H1 (cell line): ENCODE measurements around the gene NBPF1. TPM values are rescaled to one million over a fixed set of nuclear protein-coding genes. Genes with fewer than 3 reads are reported as not detected.
"Not testable (repeated sequence)": the region's sequence is repeated elsewhere in the genome, so short reads cannot be mapped to it uniquely, and the experiment has no call there.

Experiments
- CTCF ChIA-PET: fragments of 300-600 bp; sonication (Branson Sonifier 250); formaldehyde crosslinking; loops from one replicate; lab custom pipeline; 2021; ENCODE audit not compliant: partially characterized antibody; lab: Charles Lee
- POLR2A ChIA-PET: fragments of 300-600 bp; sonication (Branson Sonifier 250); formaldehyde crosslinking; loops from one replicate; lab custom pipeline; 2021; ENCODE audit warnings: inconsistent platforms; ENCODE audit not compliant: partially characterized antibody; lab: Charles Lee
- DNase-seq, 2 experiments: peaks; one replicate each; pipeline versions ENCODE4 v3.0.0 to v3.0.0-alpha.2; 2010 to 2022; ENCODE audit warnings: low spot score in 2 of 2, low read depth in 1 of 2, mixed read lengths in 1 of 2
- FAIRE-seq: peaks from 2 replicates; lab custom pipeline; 2011; peaks lifted over from hg19 to GRCh38; lab: Jason Lieb, UNC
- H2AFZ ChIP-seq: 2 replicates; pipeline ENCODE4 v1.8.1; 2012; ENCODE audit warnings: low read length, inconsistent platforms
- H2AK5ac ChIP-seq: 2 replicates; pipeline ENCODE4 v1.6.1; 2013; ENCODE audit warnings: low read depth, low read length
- H2BK120ac ChIP-seq: replicated peaks from 2 replicates; pipeline ENCODE3; 2013; ENCODE audit warnings: low read depth, low read length, inconsistent platforms
- H2BK12ac ChIP-seq: 2 replicates; pipeline ENCODE4 v1.6.1; 2013; ENCODE audit warnings: low read depth, low read length
- H2BK15ac ChIP-seq: 2 replicates; pipeline ENCODE4 v1.6.1; 2013; ENCODE audit warnings: low read length
- H2BK20ac ChIP-seq: 2 replicates; pipeline ENCODE4 v1.6.1; 2013; ENCODE audit warnings: low read length
- H2BK5ac ChIP-seq: 2 replicates; pipeline ENCODE4 v1.6.1; 2013; ENCODE audit warnings: low read depth, low read length
- H3K14ac ChIP-seq: 2 replicates; pipeline ENCODE4 v1.6.1; 2013; ENCODE audit warnings: inconsistent platforms; ENCODE audit not compliant: insufficient read length
- H3K18ac ChIP-seq: 2 replicates; pipeline ENCODE4 v1.6.1; 2013; ENCODE audit warnings: low read length; ENCODE audit errors: extremely low read depth
- H3K23ac ChIP-seq: 2 replicates; pipeline ENCODE4 v1.6.1; 2013; ENCODE audit warnings: inconsistent platforms; ENCODE audit not compliant: insufficient read length
- H3K23me2 ChIP-seq: 2 replicates; pipeline ENCODE4 v1.6.1; 2013; ENCODE audit warnings: low read depth, low read length
- H3K27ac ChIP-seq: 2 replicates; pipeline ENCODE4 v1.6.1; 2011; ENCODE audit warnings: low read depth, low read length, inconsistent platforms
- H3K27me3 ChIP-seq, 4 experiments: replicated peaks in 1 of 4; 1 replicate in 1 of 4; 2 replicates in 3 of 4; pipeline versions ENCODE4 v1.6.1 to v1.8.1; 2011 to 2013; ENCODE audit warnings: low read length in 3 of 4, mild to moderate bottlenecking in 3 of 4, inconsistent platforms in 2 of 4, mixed read lengths in 2 of 4, moderate library complexity in 1 of 4; ENCODE audit not compliant: control insufficient read depth in 3 of 4, insufficient read depth in 3 of 4; ENCODE audit errors: extremely low read depth in 1 of 4
- H3K36me3 ChIP-seq, 4 experiments: 2 replicates each; pipeline versions ENCODE4 v1.6.1 to v1.8.1; 2011 to 2013; ENCODE audit warnings: mild to moderate bottlenecking in 4 of 4, low read length in 3 of 4, moderate library complexity in 2 of 4, control low read depth in 1 of 4, inconsistent platforms in 1 of 4; ENCODE audit not compliant: insufficient read depth in 4 of 4, control insufficient read depth in 2 of 4
- H3K4ac ChIP-seq: replicated peaks from 2 replicates; pipeline ENCODE3; 2013; ENCODE audit warnings: low read length, low read depth, mixed read lengths, inconsistent platforms; ENCODE audit not compliant: insufficient read length
- H3K4me1 ChIP-seq, 4 experiments: replicated peaks in 1 of 4; 1 replicate in 1 of 4; 2 replicates in 3 of 4; pipeline versions ENCODE4 v1.6.1 to v1.8.1; 2011 to 2013; ENCODE audit warnings: low read length in 3 of 4, inconsistent platforms in 2 of 4, mixed read lengths in 1 of 4; ENCODE audit not compliant: insufficient read depth in 4 of 4, control insufficient read depth in 3 of 4
- H3K4me2 ChIP-seq, 2 experiments: 2 replicates each; pipeline versions ENCODE4 v1.6.1 to v1.8.1; 2011 to 2013; ENCODE audit warnings: low read depth in 2 of 2, low read length in 2 of 2, control low read depth in 1 of 2, inconsistent platforms in 1 of 2, mild to moderate bottlenecking in 1 of 2; ENCODE audit not compliant: insufficient read depth in 1 of 2
- H3K4me3 ChIP-seq, 4 experiments: fragments of 200-600, 300-600 bp in 1 of 4; sonication (generic), shearing (Covaris generic), sonication (Bioruptor Twin) in 1 of 4; 2 replicates each; pipeline versions ENCODE4 v1.5.1 to v1.8.1; 2011 to 2016; ENCODE audit warnings: low read length in 4 of 4, low read depth in 3 of 4, control low read depth in 2 of 4, inconsistent platforms in 2 of 4, mild to moderate bottlenecking in 2 of 4, mixed read lengths in 1 of 4, moderate library complexity in 1 of 4; ENCODE audit not compliant: insufficient read depth in 2 of 4; ENCODE audit errors: extremely low read depth in 1 of 4
- H3K56ac ChIP-seq: replicated peaks from 2 replicates; pipeline ENCODE3; 2013; ENCODE audit warnings: low read depth, mild to moderate bottlenecking, mixed read lengths, low read length, inconsistent platforms; ENCODE audit not compliant: insufficient read length
- H3K79me1 ChIP-seq: 2 replicates; pipeline ENCODE4 v1.6.1; 2013; ENCODE audit warnings: low read depth, low read length, control low read depth
- H3K79me2 ChIP-seq, 2 experiments: 2 replicates each; pipeline versions ENCODE4 v1.6.1 to v1.8.1; 2012 to 2013; ENCODE audit warnings: low read length in 2 of 2, mild to moderate bottlenecking in 2 of 2, inconsistent platforms in 1 of 2; ENCODE audit not compliant: insufficient read depth in 2 of 2, control insufficient read depth in 1 of 2
- H3K9ac ChIP-seq, 4 experiments: replicated peaks in 1 of 4; 1 replicate in 1 of 4; 2 replicates in 3 of 4; pipeline versions ENCODE4 v1.6.1 to v1.8.1; 2011 to 2013; ENCODE audit warnings: low read depth in 3 of 4, low read length in 3 of 4, control low read depth in 2 of 4, mild to moderate bottlenecking in 2 of 4, moderate library complexity in 2 of 4, inconsistent platforms in 1 of 4; ENCODE audit errors: extremely low read depth in 1 of 4
- H3K9me3 ChIP-seq, 2 experiments: 2 replicates each; pipeline versions ENCODE4 v1.6.1 to v1.8.1; 2012 to 2013; ENCODE audit warnings: mild to moderate bottlenecking in 2 of 2, moderate library complexity in 2 of 2, control low read depth in 1 of 2, inconsistent platforms in 1 of 2, low read depth in 1 of 2, low read length in 1 of 2, mixed read lengths in 1 of 2; ENCODE audit not compliant: insufficient read depth in 2 of 2
- H4K20me1 ChIP-seq, 2 experiments: replicated peaks in 1 of 2; 2 replicates each; pipeline versions ENCODE3 to v1.8.1; 2011 to 2013; ENCODE audit warnings: inconsistent platforms in 2 of 2, low read length in 2 of 2, mild to moderate bottlenecking in 1 of 2; ENCODE audit not compliant: insufficient read depth in 2 of 2, control insufficient read depth in 1 of 2
- H4K5ac ChIP-seq: 2 replicates; pipeline ENCODE4 v1.6.1; 2013; ENCODE audit warnings: low read length, low read depth, mixed read lengths, inconsistent platforms; ENCODE audit not compliant: insufficient read length
- H4K8ac ChIP-seq: 2 replicates; pipeline ENCODE4 v1.8.0; 2013; ENCODE audit warnings: mild to moderate bottlenecking, moderate library complexity, low read length, inconsistent platforms; ENCODE audit not compliant: insufficient read depth; ENCODE audit errors: extremely low read depth
- H4K91ac ChIP-seq: replicated peaks from 2 replicates; pipeline ENCODE3; 2013; ENCODE audit warnings: low read length, mixed read lengths, inconsistent platforms; ENCODE audit not compliant: insufficient read length
- WGBS, 2 experiments: shearing (Covaris generic) in 1 of 2; methylation state at CpG; one replicate each; pipeline versions ENCODE4 v1.1.6 to v1.1.7; 2013 to 2015; ENCODE audit warnings: low lambda C conversion rate in 2 of 2, mixed read lengths in 2 of 2, inconsistent platforms in 1 of 2, low coverage in 1 of 2, missing lambda C conversion rate in 1 of 2; ENCODE audit not compliant: insufficient replicate concordance in 2 of 2, insufficient coverage in 1 of 2, insufficient read length in 1 of 2; ENCODE audit errors: extremely low coverage in 1 of 2, missing lambda C conversion rate in 1 of 2; 5-methylcytosine and 5-hydroxymethylcytosine counted together
- polyA plus RNA-seq, 7 experiments: library from polyadenylated mRNA; depleted of rRNA in 3 of 7; stranded (reverse) in 5 of 7; unstranded in 2 of 7; fragments of >200 nt in 5 of 7; fragments of 200-250 nt in 2 of 7; gene quantifications; 1 replicate in 5 of 7; 2 replicates in 1 of 7; 4 replicates in 1 of 7; pipeline versions ENCODE4 v1.2.1 to v1.2.3, GENCODE V29; 2011 to 2013; ENCODE audit warnings: missing spikeins in 2 of 7, mixed read lengths in 2 of 7
- total RNA-seq: library from RNA; stranded (reverse); fragmentation: NEBNext Ultra II Directional; extraction: Animal tissue kit (Norgen Biotek cat#: 25700); gene quantifications from 2 replicates; pipeline ENCODE4 v1.2.1, GENCODE V29; 2021

Gene NBPF1
- total and polyA plus RNA-seq, 2 of the 8 experiments (the other 6 are each of a cell fraction or from before 2014, with no cell fraction given): 9.6 to 19.3 TPM

- H3K27ac ChIP-seq, H2BK20ac ChIP-seq, H2AK5ac ChIP-seq, H3K4ac ChIP-seq, H3K23me2 ChIP-seq, H2BK15ac ChIP-seq, H3K36me3 ChIP-seq, H3K18ac ChIP-seq, H4K91ac ChIP-seq, DNase-seq, H3K9me3 ChIP-seq, FAIRE-seq, H3K4me3 ChIP-seq, H2BK120ac ChIP-seq, H3K79me1 ChIP-seq, H4K8ac ChIP-seq, H3K4me1 ChIP-seq, H2BK12ac ChIP-seq, H3K23ac ChIP-seq, H2BK5ac ChIP-seq, CTCF ChIA-PET, H3K14ac ChIP-seq, H3K9ac ChIP-seq, H3K79me2 ChIP-seq, H2AFZ ChIP-seq, H4K20me1 ChIP-seq, H3K56ac ChIP-seq, H4K5ac ChIP-seq, POLR2A ChIA-PET: not testable (repeated sequence)
- 75% methylated on average over 15 of the region's 15 CpGs; no CpG with 5 or more reads in 1 of the 2 experiments for WGBS, 2 experiments
- H3K27me3 ChIP-seq: peaks cover 1 to 16% (median 10%) of the 10 kb centered on the region in 4 experiments; a peak in 6 of 7 replicates
- peak overlapping the region in 1 of 2 experiments; percentile 85; a peak in 2 of 4 replicates for H3K4me2 ChIP-seq
Measured at GRCh38 chr1:16536796-16537195, 76.6 kb downstream of the NBPF1 start.

- H3K23me2 ChIP-seq, H2BK20ac ChIP-seq, H3K27ac ChIP-seq, H2BK120ac ChIP-seq, FAIRE-seq, H3K14ac ChIP-seq, H3K9ac ChIP-seq, H2BK5ac ChIP-seq, H4K5ac ChIP-seq, H3K56ac ChIP-seq, H3K79me1 ChIP-seq, H4K8ac ChIP-seq, H2AFZ ChIP-seq, H3K9me3 ChIP-seq, H3K23ac ChIP-seq, H3K18ac ChIP-seq, H3K79me2 ChIP-seq, H3K4me1 ChIP-seq, H4K20me1 ChIP-seq, H2AK5ac ChIP-seq, H4K91ac ChIP-seq, H2BK15ac ChIP-seq, H3K4ac ChIP-seq, CTCF ChIA-PET, H3K36me3 ChIP-seq, H2BK12ac ChIP-seq: not testable (repeated sequence)
- peak overlapping the region in 3 of 4 experiments; percentile 38 to 65 (median 63); a peak in 5 of 8 replicates for H3K4me3 ChIP-seq
- peak overlapping the region; percentile 70 to 85 for H3K4me2 ChIP-seq
- DNase-seq: peak in 1 of 2 experiments; percentile 73
- 7% methylated on average over 16 of the region's 22 CpGs; no CpG with 5 or more reads in 1 of the 2 experiments for WGBS, 2 experiments
- POLR2A ChIA-PET: interaction anchor here (0.6 kb wide), 1 partner anchor 41 kb away, joined by 3 read pairs; no protein-coding TSS in a partner anchor
- peaks cover 1 to 16% (median 10%) of the 10 kb centered on the region in 4 experiments; a peak in 6 of 7 replicates for H3K27me3 ChIP-seq
Measured at GRCh38 chr1:16535898-16536297, 77.5 kb downstream of the NBPF1 start.
